Heart left ventricle (tissue), 16 donors: ENCODE measurements around the gene CYP4F11. TPM values are rescaled to one million over a fixed set of nuclear protein-coding genes. Genes with fewer than 3 reads are reported as not detected.

Source experiments
- ATAC-seq, 4 donors: fragments of 200-7000 bp; cut with Tn5 transposase; one replicate each; pipeline ENCODE4 v1.9.1; 2020 to 2022; ENCODE audit warnings: moderate library complexity in 4 of 4, mild to moderate bottlenecking in 3 of 4, moderate number of reproducible peaks in 1 of 4
- DNase-seq, 5 donors: peaks; one replicate each; pipeline ENCODE4 v3.0.0-alpha.2; 2020
- H3K27ac ChIP-seq, 12 donors: fragments of 200-600 bp; sonication (generic) in 4 of 12; one replicate each; pipeline versions ENCODE4 v1.5.0 to v1.8.0; 2016 to 2022; ENCODE audit warnings: mild to moderate bottlenecking in 2 of 12
- H3K27me3 ChIP-seq, 9 donors: fragments of 200-600 bp; sonication (generic) in 2 of 9; one replicate each; pipeline versions ENCODE4 v1.5.1 to v1.8.0; 2016 to 2022; ENCODE audit warnings: mild to moderate bottlenecking in 3 of 9
- H3K36me3 ChIP-seq, 9 donors: fragments of 200-600 bp; sonication (generic) in 2 of 9; one replicate each; pipeline versions ENCODE4 v1.5.0 to v1.8.0; 2018 to 2022; ENCODE audit warnings: mild to moderate bottlenecking in 2 of 9
- H3K4me1 ChIP-seq, 12 donors: fragments of 200-600 bp; sonication (generic) in 4 of 12; one replicate each; pipeline versions ENCODE4 v1.5.0 to v1.8.0; 2016 to 2022; ENCODE audit warnings: mild to moderate bottlenecking in 3 of 12
- H3K4me3 ChIP-seq, 12 donors: fragments of 200-600 bp; sonication (generic) in 4 of 12; one replicate each; pipeline versions ENCODE4 v1.5.0 to v1.8.0; 2017 to 2022; ENCODE audit warnings: mild to moderate bottlenecking in 9 of 12, moderate library complexity in 4 of 12
- H3K9me3 ChIP-seq, 12 donors: fragments of 200-600 bp; sonication (generic) in 4 of 12; one replicate each; pipeline versions ENCODE4 v1.5.0 to v1.8.0; 2016 to 2022; ENCODE audit warnings: mild to moderate bottlenecking in 1 of 12
- CTCF ChIP-seq, 12 donors: fragments of 200-600 bp; sonication (generic) in 4 of 12; IDR thresholded peaks; one replicate each; pipeline versions ENCODE4 v1.5.0 to v1.8.0; 2018 to 2022; ENCODE audit warnings: antibody characterized with exemption in 12 of 12, mild to moderate bottlenecking in 5 of 12
- POLR2A ChIP-seq, 2 donors: fragments of 450-650 bp; IDR thresholded peaks; one replicate each; pipeline ENCODE4 v1.6.1; 2017; ENCODE audit warnings: antibody characterized with exemption in 2 of 2, mild to moderate bottlenecking in 2 of 2, moderate library complexity in 2 of 2
- WGBS, 4 donors: extraction: QIAGEN DNeasy Blood & Tissue Kit in 2 of 4; methylation state at CpG; one replicate each; pipeline versions ENCODE4 v1.1.5 to v1.1.7; 2013 to 2018; 5-methylcytosine and 5-hydroxymethylcytosine counted together
- intact Hi-C, 10 donors: fragments of 100-400 bp; cut with DNase I; formaldehyde crosslinking; loops; one replicate each; pipeline versions ENCODE4 v1.11.1 to v1.14.2; 2022
- polyA plus RNA-seq, 2 donors: library from polyadenylated mRNA; stranded (reverse); fragments of 200-250 nt; gene quantifications; one replicate each; pipeline ENCODE4 v1.2.3, GENCODE V29; 2013
- total RNA-seq, 9 donors: library from RNA; depleted of rRNA in 2 of 9; stranded (reverse); fragments of >200 nt in 2 of 9; fragmentation: NEBNext Ultra II Directional in 3 of 9; extraction: Animal tissue kit (Norgen Biotek cat#: 25700) in 3 of 9; gene quantifications; one replicate each; pipeline versions ENCODE4 v1.1.0 to v1.2.4, GENCODE V29; 2016 to 2023
- donor health status: ischemic (EF 13 %, LVEDD 7.1; RV severe dilation, severe dysfunction).
- donor health status: healthy with polysubstance abuse.
- donor health status: DM: no; HTN: yes; CAD: no.
- donor health status: DM: no; HTN: no; CAD: no.
- donor health status: ischemic (EF 25% LVEDD 6.9; RV normal size, moderate dysfunction).
- donor health status: ischemic (EF 25% LVEDD 5.7; RV mildly dilated, moderate dysfunction).
- donor health status: healthy.
- donor health status: DM: yes; HTN: yes; CAD: no.
- donor health status: ischemic (EF 35%, LVEDD 5.7; RV mildly dilated, moderate dysfunction).
- donor health status: nonischemic (EF 11% LVEDD 7.7; RV severe dilation, severe dysfunction).
- donor health status: DM: yes; HTN: yes; CAD: no.
- donor health status: PGD.
- donor health status: ischemic (EF 29% LVEDD 5.4; RV normal size, mild dysfunction).
- donor health status: nonischemic (EF 23%, LVEDD 6.1; RV moderate dilation, normal function).

CYP4F11 gene
- total and polyA plus RNA-seq, 11 donors: 0.07 to 1.6 (median 0.27) TPM; not detected in 4

- Histone ChIP-seq H3K4me3 (no peak overlapping the region), H3K27ac (no peak overlapping the region), H3K9me3 (peaks cover 0 to 6% (median 0%) of the 10 kb centered on the region in 12 donors), H3K27me3 (peaks cover 0 to 19% (median 0%) of the 10 kb centered on the region in 9 donors), H3K36me3 (no peaks in the 10 kb centered on the region), H3K4me1 (no peaks in the 10 kb centered on the region)
- DNase-seq (no peak), ATAC-seq (no peak)
- WGBS, 4 donors: 63 to 80% (median 73%) methylated on average over 2 of the region's 2 CpGs
- TF ChIP-seq CTCF (IDR thresholded peaks at IDR 0.05) (no peak), POLR2A (IDR thresholded peaks at IDR 0.05) (no peak)
- intact Hi-C loops: no loop called here
Measured at GRCh38 chr19:15964231-15964630, 29.9 kb upstream of the CYP4F11 start.

GRCh38 chr19:15962319-15962718, 28.0 kb upstream of the CYP4F11 start:
- no peak overlapping the region for H3K4me3 ChIP-seq
- H3K27me3 ChIP-seq: peaks cover 0 to 19% (median 0%) of the 10 kb centered on the region in 9 donors
- no peak for DNase-seq
- H3K9me3 ChIP-seq: peaks cover 0 to 6% (median 0%) of the 10 kb centered on the region in 12 donors
- no peak for TF ChIP-seq CTCF (IDR thresholded peaks at IDR 0.05)
- no peak for TF ChIP-seq POLR2A (IDR thresholded peaks at IDR 0.05)
- H3K4me1 ChIP-seq: no peaks in the 10 kb centered on the region
- 52 to 70% (median 68%) methylated on average over 6 of the region's 6 CpGs for whole genome bisulfite sequencing, 4 donors
- intact Hi-C loops: no loop called here
- H3K36me3 ChIP-seq: no peaks in the 10 kb centered on the region
- ATAC-seq: no peak
- no peak overlapping the region for H3K27ac ChIP-seq

GRCh38 chr19:15954820-15955219, 20.5 kb upstream of the CYP4F11 start:
- no peak for TF ChIP-seq POLR2A (IDR thresholded peaks at IDR 0.05)
- no peak for TF ChIP-seq CTCF (IDR thresholded peaks at IDR 0.05)
- no peaks in the 10 kb centered on the region for H3K9me3 ChIP-seq
- no peak overlapping the region for H3K4me3 ChIP-seq
- WGBS, 4 donors: 65 to 83% (median 81%) methylated on average over 6 of the region's 6 CpGs
- peaks cover 0 to 43% (median 13%) of the 10 kb centered on the region in 9 donors for H3K27me3 ChIP-seq
- no peak for ATAC-seq
- H3K27ac ChIP-seq: no peak overlapping the region
- H3K4me1 ChIP-seq: no peaks in the 10 kb centered on the region
- DNase-seq: no peak
- intact Hi-C loops: no loop called here
- H3K36me3 ChIP-seq: no peaks in the 10 kb centered on the region

- Histone ChIP-seq H3K27ac (no peak within 1 kb of the TSS), H3K27me3 (peaks cover 0 to 15% (median 0%) of the 10 kb centered on the region in 9 donors), H3K4me1 (no peaks in the 10 kb centered on the region), H3K9me3 (peaks cover 0 to 46% (median 17%) of the 10 kb centered on the region in 12 donors), H3K4me3 (no peak within 1 kb of the TSS), H3K36me3 (no peaks in the 10 kb centered on the region)
- TF ChIP-seq POLR2A (IDR thresholded peaks at IDR 0.05): no peak
- TF ChIP-seq CTCF (IDR thresholded peaks at IDR 0.05): no peak
- intact Hi-C loops: no loop called here
- ATAC-seq (no peak), DNase-seq (no peak)
Measured at GRCh38 chr19:15948223-15949058, 14.1 kb upstream of the CYP4F11 start, which contains the start of gene OR10H4. OR10H4 (plus strand) TSS chr19:15949008; CDS start chr19:15949008, 0 bp downstream.
